NCI-H2196 (cell line): ENCODE results near the gene IFFO2.

Experiments used
- DNase-seq: peaks from one replicate; lab custom pipeline; 2025; ENCODE audit not compliant: unreplicated experiment; lab: John Stamatoyannopoulos, UW

Gene IFFO2

GRCh38 chr1:18951818-18952391 lies 4.6 kb downstream of the IFFO2 start:
- DNase-seq: no peak

- DNase-seq: no peak
These were observed 5.1 kb downstream of the IFFO2 start for GRCh38 chr1:18951416-18951815.

GRCh38 chr1:18950401-18951026 lies 6.0 kb downstream of the IFFO2 start:
- no peak for DNase-seq

- DNase-seq: no peak
These were observed 6.6 kb downstream of the IFFO2 start for GRCh38 chr1:18949686-18950400.

GRCh38 chr1:18948913-18949685 lies 7.4 kb downstream of the IFFO2 start:
- no peak for DNase-seq

- DNase-seq: no peak
These were observed 8.2 kb downstream of the IFFO2 start for GRCh38 chr1:18948048-18948912.

- no peak for DNase-seq
These were observed 8.9 kb downstream of the IFFO2 start for GRCh38 chr1:18947570-18947969.

GRCh38 chr1:18946550-18947381 lies 9.7 kb downstream of the IFFO2 start:
- DNase-seq: no peak

GRCh38 chr1:18945401-18945849 lies 11.1 kb downstream of the IFFO2 start:
- peak; percentile 8 for DNase-seq

GRCh38 chr1:18944810-18945209 lies 11.7 kb downstream of the IFFO2 start:
- DNase-seq: no peak

- DNase-seq: no peak
These were observed 12.4 kb downstream of the IFFO2 start for GRCh38 chr1:18943914-18944572.

GRCh38 chr1:18943162-18943561 lies 13.3 kb downstream of the IFFO2 start:
- no peak for DNase-seq

- DNase-seq: no peak
These were observed 14.1 kb downstream of the IFFO2 start for GRCh38 chr1:18942340-18942739.

GRCh38 chr1:18941221-18942141 lies 15.0 kb downstream of the IFFO2 start:
- DNase-seq: peak; percentile 70

- no peak for DNase-seq
These were observed 16.0 kb downstream of the IFFO2 start for GRCh38 chr1:18940303-18941020.

- no peak for DNase-seq
These were observed 16.8 kb downstream of the IFFO2 start for GRCh38 chr1:18939398-18940302.

- no peak for DNase-seq
These were observed 17.8 kb downstream of the IFFO2 start for GRCh38 chr1:18938707-18939070.
